NCI-H510A treated with DMSO at 0.1 percent for 48 hours (cell line): ENCODE measurements around the gene HBZ.
"Not testable (repeated sequence)": the region's sequence is repeated elsewhere in the genome, so short reads cannot be mapped to it uniquely, and the experiment has no call there.

ENCODE experiments used
- DNase-seq: peaks from one replicate; lab custom pipeline; 2025; lab: John Stamatoyannopoulos, UW

The HBZ gene

DNA sequence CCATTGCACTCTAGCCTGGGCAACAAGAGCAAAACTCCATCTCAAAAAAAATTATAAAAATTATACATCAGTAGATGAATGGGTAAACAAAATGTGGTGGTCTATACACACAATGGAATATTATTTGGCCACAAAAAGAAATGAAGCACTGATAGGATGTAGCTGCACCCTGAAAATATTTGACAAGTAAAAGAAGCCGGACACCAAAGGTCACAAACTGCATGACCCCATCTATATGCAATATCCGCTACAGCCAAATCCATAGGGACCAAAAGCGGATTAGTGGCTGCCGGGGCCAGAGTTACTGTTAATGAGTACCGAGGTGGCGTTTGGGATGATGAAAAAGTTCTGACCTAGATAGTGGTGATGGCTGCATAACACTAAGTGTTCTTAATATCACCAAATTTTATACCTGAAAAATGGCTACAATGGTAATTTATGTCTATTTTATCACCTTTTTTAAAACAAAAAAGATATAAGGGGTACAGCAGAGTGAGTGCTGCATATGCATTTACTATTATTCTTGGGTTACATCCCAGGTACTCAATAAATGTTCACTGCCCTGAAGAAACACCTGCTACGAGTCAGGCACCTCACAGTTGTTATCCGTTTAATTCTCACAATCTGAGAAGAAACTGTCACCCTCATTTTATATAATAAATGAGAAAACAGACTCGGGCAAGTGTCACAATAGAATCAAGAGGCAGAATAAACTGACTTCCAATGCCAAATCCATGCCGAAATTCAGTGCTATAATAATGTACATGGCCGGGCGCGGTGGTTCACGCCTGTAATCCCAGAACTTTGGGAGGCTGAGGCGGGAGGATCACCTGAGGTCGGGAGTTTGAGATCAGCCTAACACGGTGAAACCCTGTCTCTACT lies 27.0 kb downstream of the HBZ start:
- no peak for DNase-seq

DNA sequence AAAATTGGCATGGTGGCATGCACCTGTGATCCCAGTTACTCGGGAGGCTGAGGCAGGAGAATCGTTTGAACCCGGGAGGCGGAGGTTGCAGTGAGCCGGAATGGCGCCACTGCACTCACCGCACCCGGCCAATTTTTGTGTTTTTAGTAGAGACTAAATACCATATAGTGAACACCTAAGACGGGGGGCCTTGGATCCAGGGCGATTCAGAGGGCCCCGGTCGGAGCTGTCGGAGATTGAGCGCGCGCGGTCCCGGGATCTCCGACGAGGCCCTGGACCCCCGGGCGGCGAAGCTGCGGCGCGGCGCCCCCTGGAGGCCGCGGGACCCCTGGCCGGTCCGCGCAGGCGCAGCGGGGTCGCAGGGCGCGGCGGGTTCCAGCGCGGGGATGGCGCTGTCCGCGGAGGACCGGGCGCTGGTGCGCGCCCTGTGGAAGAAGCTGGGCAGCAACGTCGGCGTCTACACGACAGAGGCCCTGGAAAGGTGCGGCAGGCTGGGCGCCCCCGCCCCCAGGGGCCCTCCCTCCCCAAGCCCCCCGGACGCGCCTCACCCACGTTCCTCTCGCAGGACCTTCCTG lies 27.7 kb downstream of the HBZ start, which contains the start of gene HBQ1:
HBQ1 (plus strand) TSS at position 359 of the 575 bp plus-strand sequence; CDS start at position 387, 28 bp downstream.
- no peak for DNase-seq

DNA sequence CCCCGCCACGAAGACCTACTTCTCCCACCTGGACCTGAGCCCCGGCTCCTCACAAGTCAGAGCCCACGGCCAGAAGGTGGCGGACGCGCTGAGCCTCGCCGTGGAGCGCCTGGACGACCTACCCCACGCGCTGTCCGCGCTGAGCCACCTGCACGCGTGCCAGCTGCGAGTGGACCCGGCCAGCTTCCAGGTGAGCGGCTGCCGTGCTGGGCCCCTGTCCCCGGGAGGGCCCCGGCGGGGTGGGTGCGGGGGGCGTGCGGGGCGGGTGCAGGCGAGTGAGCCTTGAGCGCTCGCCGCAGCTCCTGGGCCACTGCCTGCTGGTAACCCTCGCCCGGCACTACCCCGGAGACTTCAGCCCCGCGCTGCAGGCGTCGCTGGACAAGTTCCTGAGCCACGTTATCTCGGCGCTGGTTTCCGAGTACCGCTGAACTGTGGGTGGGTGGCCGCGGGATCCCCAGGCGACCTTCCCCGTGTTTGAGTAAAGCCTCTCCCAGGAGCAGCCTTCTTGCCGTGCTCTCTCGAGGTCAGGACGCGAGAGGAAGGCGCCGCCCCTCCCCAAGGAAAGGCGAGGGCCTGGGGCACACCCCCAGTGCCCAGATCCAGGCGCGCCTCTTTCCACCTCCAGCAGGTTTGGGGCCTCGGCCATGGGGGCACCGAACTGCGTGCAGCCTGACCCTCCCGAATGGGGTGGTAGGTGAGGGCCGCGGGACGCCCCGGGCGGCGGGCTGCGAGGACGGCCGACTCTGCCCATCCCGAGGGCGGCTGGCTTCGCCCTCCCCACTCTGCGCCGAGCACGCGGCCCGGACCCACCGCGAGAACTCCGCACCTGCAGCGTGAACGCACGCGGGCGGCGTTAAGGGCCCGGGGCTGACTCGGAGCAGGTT lies 28.5 kb downstream of the HBZ start:
- no peak for DNase-seq

DNA sequence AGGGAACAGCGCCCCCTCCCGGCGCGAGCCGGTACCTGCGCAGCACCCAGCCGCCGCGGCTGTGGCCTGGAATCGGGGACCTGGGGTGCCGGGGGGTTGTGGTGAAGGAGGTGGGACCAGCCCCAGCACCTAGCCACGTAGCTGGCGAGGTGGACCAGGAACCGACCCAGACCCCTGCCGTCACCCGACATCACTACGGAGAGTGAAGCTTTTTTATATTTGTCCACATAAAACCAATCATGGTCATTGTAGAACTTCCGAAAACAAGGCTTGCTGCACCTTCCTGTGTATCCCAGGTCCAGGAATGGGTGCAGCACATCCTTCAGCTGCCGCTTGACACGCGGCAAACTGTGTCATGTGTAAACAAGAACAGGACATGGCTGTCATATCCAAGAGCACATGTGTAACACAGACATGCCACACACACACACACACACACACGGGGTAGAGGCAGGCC lies 29.1 kb downstream of the HBZ start:
- no peak for DNase-seq

DNA sequence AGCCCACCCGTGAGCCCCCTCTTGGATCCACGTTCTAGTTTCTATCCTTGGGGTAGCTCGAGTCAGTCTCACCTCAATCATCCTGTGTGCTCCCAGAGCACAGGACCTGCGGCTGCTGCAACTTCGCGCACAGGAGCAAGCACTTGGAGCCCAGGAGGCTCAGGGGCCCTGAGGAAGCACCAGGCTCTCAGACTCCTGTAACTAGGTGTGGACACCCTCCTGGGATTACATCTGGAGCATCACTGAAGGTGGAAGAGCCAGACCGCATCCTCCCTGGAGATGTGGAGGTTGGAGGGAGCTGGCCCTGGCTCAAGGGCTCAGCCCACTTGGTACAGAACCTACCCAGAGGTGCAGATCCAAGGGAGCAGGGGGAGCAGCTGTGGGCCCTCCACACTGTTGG lies 30.6 kb downstream of the HBZ start:
- no peak for DNase-seq

DNA sequence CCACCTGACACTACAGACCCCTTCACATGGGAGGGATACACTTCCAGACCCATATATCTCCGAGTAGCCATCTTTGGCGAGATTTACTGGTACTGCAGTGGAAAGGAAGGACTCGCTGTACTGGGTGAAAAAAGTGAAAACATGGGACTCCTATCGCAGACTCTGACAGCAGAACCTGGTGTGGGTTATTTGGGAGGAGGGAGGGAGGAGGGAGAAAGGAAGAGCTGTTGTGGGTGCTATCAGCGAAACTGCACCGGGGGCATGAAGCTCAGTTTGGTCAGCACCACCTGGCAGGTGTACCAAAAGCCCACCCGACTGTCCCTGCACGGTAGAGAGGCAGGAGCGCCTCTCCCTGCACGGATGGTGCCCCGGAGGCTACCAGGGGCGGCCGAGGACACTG lies 32.8 kb downstream of the HBZ start:
- no peak for DNase-seq

DNA sequence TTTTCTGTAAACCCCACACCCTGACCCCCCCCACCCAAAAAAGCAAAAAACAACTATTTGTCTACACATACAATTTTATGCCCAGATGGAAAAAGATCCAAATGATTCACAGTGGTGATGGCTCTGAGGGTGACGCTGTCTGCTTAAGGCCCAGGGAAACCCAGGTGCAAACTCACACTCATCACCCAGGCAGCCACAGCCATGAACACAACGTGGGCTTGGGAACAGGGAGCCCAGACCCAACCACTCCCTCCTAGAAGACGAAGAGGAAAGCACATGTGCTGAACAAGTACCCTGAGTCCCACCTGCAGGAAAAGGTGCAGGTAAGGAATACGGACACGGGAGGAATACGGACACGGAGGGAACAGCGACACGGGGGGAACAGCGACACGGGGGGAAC lies 33.2 kb downstream of the HBZ start:
- no peak for DNase-seq

DNA sequence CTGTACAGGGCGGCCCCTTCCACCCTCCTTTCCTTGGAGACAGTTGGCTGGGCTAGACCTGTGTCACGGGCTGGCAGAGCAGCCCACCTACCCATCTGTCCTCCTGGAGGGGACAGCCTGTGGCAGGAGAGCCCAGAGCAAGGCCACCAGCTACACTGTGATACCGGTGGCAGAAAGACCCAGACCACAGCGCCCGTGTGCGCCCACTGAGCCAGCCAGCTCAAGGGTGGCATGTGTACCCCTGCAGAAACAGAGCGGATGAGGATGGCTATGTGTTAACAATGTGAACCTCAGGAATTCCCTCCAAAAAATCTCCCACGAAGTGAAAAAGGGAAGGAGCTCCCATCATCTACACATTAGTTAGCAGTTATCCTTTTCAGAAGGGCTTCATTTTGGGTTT lies 34.9 kb downstream of the HBZ start:
- DNase-seq = no peak

DNA sequence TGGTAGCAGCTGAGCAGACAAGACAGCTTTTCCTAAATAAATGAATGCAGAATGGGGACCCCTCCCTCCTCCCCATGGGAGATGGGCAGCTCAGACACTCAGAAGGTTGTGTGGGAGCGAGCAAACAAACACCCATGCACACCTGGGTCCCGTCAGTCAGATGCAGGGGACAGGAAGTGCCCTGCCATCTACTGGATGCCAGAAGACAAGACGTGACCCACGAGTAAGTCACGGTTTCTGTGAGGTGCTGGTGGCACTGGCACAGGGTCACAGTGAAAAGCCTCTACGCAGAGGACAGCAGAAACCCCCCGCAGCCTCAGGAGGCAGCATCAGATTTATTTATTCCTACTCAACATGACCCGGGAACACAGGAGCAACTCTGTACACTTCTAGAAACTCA lies 36.2 kb downstream of the HBZ start:
- DNase-seq = no peak

DNA sequence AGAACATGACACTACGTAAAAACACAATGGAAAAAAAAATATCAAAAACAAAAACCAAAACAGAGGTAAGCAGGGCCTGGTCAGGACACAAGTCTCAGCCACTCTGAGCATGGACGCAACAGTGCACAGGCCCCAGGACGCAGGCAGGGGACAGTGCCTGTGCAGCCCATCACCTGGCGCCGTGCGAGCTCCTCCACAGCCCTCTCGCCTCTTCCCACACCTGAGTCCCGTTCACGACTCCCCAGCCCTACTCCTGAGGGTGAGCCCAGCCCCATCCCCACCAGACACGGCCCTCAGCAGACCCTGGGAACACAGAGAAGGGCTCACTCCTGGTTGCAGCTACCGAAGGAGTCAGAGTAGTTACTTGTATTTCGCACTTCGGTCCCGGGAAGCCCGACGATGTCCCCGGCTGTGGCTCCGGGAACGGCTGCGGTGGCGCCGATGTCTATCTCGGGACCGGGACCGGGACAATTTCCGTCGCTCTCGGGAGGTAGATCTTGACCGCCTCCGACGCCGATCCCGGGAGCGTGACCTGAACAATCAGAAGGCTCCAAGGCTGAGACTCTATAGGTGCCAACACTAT lies 37.3 kb downstream of the HBZ start:
- DNase-seq = no peak

DNA sequence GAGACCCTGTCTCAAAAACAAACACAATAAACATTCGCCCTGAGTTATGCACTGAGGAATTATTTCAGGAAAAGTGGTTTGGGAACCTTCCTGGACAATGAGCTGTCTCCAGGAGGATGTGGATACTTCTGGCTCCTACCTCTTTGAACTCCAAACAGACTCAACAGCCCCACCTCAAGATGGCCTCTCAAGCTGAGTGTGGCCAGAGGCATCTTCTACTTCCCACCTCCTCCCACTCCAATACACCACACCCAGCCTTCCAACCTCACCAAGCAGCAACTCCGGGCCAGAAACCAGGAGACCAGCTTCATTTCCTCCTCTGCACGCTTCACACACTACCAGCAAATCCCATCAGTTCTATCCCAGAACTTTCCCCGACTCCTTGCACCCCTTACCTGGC lies 39.4 kb downstream of the HBZ start:
- DNase-seq = no peak

DNA sequence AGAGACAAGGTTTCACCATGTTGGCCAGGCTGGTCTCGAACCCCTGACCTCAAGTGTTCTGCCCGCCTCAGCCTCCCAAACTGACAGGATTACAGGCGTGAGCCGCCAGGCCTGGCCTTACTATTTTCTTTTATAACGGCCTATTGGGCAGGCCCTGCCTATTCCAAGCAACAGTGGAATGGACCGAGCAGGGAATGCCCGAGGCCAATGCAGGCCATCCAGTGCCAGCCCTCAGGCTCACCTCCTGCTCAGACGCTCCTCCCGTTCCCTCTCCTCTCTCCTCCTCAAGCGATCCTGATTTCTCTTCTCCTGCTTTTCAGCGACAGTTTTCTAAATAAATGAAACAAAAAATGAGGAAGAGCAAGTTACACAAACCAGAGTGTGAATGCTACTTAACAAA lies 40.2 kb downstream of the HBZ start:
- DNase-seq = no peak

DNA sequence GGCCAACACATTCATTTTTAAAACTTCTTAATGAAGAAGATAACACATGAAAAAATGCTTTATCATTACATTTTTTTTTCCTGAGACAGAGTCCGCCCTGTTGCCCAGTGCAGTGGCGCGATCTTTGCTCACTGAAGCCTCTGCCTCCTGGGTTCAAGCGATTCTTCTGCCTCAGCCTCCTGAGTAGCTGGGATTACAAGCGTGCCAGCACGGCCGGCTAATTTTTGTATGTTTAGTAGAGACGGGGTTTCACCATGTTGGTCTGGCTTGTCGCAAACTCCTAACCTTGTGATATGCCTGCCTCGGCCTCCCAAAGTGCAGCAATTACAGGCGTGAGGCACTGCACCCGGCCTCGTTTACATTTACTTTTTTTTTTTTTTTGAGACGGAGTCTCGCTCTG lies 41.0 kb downstream of the HBZ start:
- no peak for DNase-seq

DNA sequence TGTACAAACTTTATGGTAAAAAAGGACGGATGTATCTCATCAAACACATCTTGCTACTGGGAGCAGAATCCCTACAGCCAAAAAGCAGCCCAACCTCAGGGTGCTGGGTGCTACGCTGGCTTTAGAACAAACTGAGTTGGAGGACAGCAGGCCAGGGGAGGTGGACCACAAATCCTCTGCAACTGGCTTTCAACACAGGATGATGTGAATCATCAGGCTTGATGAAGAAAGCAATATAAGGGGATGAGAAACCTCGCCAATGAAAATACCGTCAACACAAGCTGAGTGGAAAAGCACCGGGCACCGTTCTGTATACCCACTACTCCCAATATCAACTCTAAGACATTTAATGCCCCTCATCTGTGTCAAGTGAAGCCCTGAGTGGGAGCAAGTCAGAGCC lies 42.1 kb downstream of the HBZ start:
- DNase-seq = no peak

DNA sequence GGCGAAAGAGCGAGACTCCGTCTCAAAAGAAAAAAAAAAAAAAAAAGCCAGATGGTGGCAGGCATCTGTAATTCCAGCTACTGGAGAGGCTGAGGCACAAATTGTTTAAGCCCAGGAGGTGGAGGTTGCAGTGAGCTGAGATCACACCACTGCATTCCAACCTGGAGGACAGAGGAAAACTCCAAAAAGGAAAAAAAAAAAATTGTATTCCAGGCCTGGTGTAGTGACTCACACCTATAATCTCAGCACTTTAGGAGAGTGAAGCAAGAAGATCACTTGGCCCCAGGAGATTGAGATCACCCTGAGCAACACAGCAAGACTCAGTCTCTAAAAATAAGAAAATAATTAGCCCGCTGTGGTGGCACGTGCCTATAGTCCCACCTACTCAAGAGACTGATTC lies 47.9 kb downstream of the HBZ start:
- no peak for DNase-seq

DNA sequence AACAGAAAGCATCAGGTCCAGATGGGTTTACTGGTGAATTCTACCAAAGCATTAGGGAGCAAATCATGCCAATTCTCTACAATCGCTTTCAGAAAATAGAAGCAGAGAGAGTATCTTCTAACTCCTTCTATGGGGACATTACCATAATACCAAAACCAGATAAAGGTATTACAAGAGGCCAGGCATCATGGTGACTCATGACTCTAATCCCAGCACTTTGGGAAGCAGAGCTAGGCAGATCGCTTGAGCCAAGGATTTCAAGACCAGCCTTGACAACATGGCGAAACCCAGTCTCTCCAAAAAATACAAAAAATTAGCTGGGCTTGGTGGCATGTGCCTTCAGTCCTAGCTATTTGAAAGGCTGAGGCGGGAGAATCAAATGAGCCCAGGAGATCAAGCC lies 50.8 kb downstream of the HBZ start:
- no peak for DNase-seq

DNA sequence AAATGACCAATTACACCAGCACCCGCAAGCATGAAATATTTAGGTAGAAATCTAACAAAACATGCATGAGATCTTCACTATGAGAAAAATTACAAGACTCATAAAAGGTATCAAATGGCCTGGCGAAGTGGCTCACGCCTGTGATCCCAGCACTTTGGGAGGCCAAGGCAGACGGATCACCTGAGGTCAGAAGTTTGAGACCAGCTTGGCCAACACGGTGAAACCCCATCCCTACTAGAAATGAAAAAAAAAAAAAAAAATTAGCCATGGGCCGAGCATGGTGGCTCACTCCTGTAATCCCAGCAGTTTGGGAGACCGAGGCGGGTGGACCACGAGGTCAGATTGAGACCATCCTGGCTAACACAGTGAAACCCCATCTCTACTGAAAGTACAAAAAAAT lies 51.6 kb downstream of the HBZ start:
- DNase-seq = not testable (repeated sequence)
